SIG-M5 treated with dmso at 0.1 percent for 504 hours (cell line): Measurements from ENCODE around the gene DNAJB14.

Source experiments
- DNase-seq: peaks from one replicate; lab custom pipeline; 2025; ENCODE audit not compliant: unreplicated experiment; lab: John Stamatoyannopoulos, UW

Gene DNAJB14

GRCh38 chr4:99872570-99872969, 73.8 kb downstream of the DNAJB14 start:
- no peak for DNase-seq

GRCh38 chr4:99868126-99868596, 78.3 kb downstream of the DNAJB14 start:
- no peak for DNase-seq

- DNase-seq: no peak
Measured at GRCh38 chr4:99863804-99864203, 82.6 kb downstream of the DNAJB14 start.

GRCh38 chr4:99861120-99861905, 85.1 kb downstream of the DNAJB14 start:
- no peak for DNase-seq

- no peak for DNase-seq
Measured at GRCh38 chr4:99860521-99860920, 85.9 kb downstream of the DNAJB14 start.

- no peak for DNase-seq
Measured at GRCh38 chr4:99859618-99860017, 86.8 kb downstream of the DNAJB14 start.

GRCh38 chr4:99857307-99857706, 89.1 kb downstream of the DNAJB14 start:
- peak; percentile 93 for DNase-seq

GRCh38 chr4:99856166-99856565, 90.3 kb downstream of the DNAJB14 start:
- peak; percentile 88 for DNase-seq

GRCh38 chr4:99855678-99856077, 90.7 kb downstream of the DNAJB14 start:
- peak; percentile 92 for DNase-seq

- DNase-seq: no peak
Measured at GRCh38 chr4:99853999-99854398, 92.4 kb downstream of the DNAJB14 start.

- DNase-seq: no peak
Measured at GRCh38 chr4:99853190-99853589, 93.2 kb downstream of the DNAJB14 start.

GRCh38 chr4:99852199-99852749, 94.1 kb downstream of the DNAJB14 start:
- no peak for DNase-seq

GRCh38 chr4:99848591-99849001, 97.8 kb downstream of the DNAJB14 start:
- DNase-seq: no peak

GRCh38 chr4:99847362-99847976, 98.9 kb downstream of the DNAJB14 start:
- DNase-seq: peak; percentile 71

- DNase-seq: no peak
Measured at GRCh38 chr4:99846891-99847290, 99.5 kb downstream of the DNAJB14 start.
